ENCODE results near the gene CSTPP1. TPM values are rescaled to one million over a fixed set of nuclear protein-coding genes. Genes with fewer than 3 reads are reported as not detected.
A peak's percentile ranks its signal among the peaks of the same experiment; 100 is the strongest.

The CSTPP1 gene
- total RNA-seq, result 10 to 100 TPM; 13.3 to 16.9 (median 15.0) TPM
- 12.7 TPM for total RNA-seq (2013)
- 2.9 to 16.6 (median 10.2) reads per million in 29 experiments for total RNA-seq

- peak; percentile 82 to 96 (median 90) for DNase-seq
- Histone ChIP-seq H3K4me1 (ENCODE audit: control insufficient read depth in 1 of 2, extremely low read depth in 1 of 2, insufficient read depth in 2 of 2, low read length in 2 of 2) (peaks cover 8 to 16% of the 10 kb centered on the region in 2 experiments), H3K27me3 (replicated peaks in 1 of 2; ENCODE audit: control insufficient read depth in 2 of 2, extremely low read depth in 1 of 2, insufficient read depth in 2 of 2, low read length in 1 of 2) (peaks cover 0 to 10% of the 10 kb centered on the region in 2 experiments), H3K4me3 (ENCODE audit: control insufficient read depth in 1 of 2, extremely low read depth in 1 of 2, low read length in 1 of 2) (peak within 1 kb of the TSS; percentile 51 to 52), H3K27ac (ENCODE audit: low read length) (peak within 1 kb of the TSS; percentile 33), H3K36me3 (ENCODE audit: control insufficient read depth in 2 of 2, extremely low read depth in 1 of 2, insufficient read depth in 1 of 2, low read length in 1 of 2) (peaks cover 0 to 3% of the 10 kb centered on the region in 2 donors), H3K9me3 (no peaks in the 10 kb centered on the region)
- peaks cover 18 to 21% (median 18%) of the 10 kb centered on the region in 3 donors for H3K4me1 Mint-ChIP-seq
- H3K4me3 Mint-ChIP-seq, result peak within 1 kb of the TSS; percentile 82 to 94 (median 94)
- ChIA-PET POLR2A (interaction anchor here in 1 of 2 donors (0.6 kb wide), 1 partner anchor 147 kb away, joined by 8 read pairs; no protein-coding TSS in a partner anchor), CTCF (interaction anchor here (0.7 to 0.8 kb wide), 2 partner anchors 279 to 312 kb away, joined by 3 read pairs; partner anchors contain the start of genes ACP2 (in 1 of the 2) and DDB2 (in 1 of the 2))
- WGBS (ENCODE audit: insufficient coverage), result 28% methylated on average over 38 of the region's 41 CpGs
- H3K36me3 Mint-ChIP-seq, result peaks cover 6% of the 10 kb centered on the region
- peak; percentile 93 to 98 (median 96) for ATAC-seq (replicated peaks in 1 of 4)
- H3K9me3 Mint-ChIP-seq, result no peaks in the 10 kb centered on the region
- H3K27ac Mint-ChIP-seq, result peak within 1 kb of the TSS; percentile 91 to 92
- H3K27me3 Mint-ChIP-seq, result peaks cover 5 to 9% of the 10 kb centered on the region in 2 donors
Measured at GRCh38 chr11:46936138-46937110, at the start of gene CSTPP1. CSTPP1 (plus strand) TSS chr11:46936761; CDS start chr11:46936806, 45 bp downstream.

- POLR2A ChIA-PET, result interaction anchor here in 1 of 2 donors (0.7 kb wide), 1 partner anchor 272 kb away, joined by 4 read pairs; no protein-coding TSS in a partner anchor
- 92% methylated on average over 4 of the region's 5 CpGs for WGBS (ENCODE audit: insufficient coverage)
- Mint-ChIP-seq H3K36me3 (no peaks in the 10 kb centered on the region), H3K27me3 (peaks cover 8 to 12% of the 10 kb centered on the region in 2 donors), H3K4me1 (no peaks in the 10 kb centered on the region), H3K9me3 (no peaks in the 10 kb centered on the region), H3K27ac (no peak overlapping the region), H3K4me3 (no peak overlapping the region)
- H3K27me3 ChIP-seq (replicated peaks in 1 of 2; ENCODE audit: control insufficient read depth in 2 of 2, extremely low read depth in 1 of 2, insufficient read depth in 2 of 2, low read length in 1 of 2), result peaks cover 0 to 17% of the 10 kb centered on the region in 2 experiments
- DNase-seq, result no peak
- no peaks in the 10 kb centered on the region for H3K9me3 ChIP-seq
- no peak overlapping the region for H3K4me3 ChIP-seq (ENCODE audit: control insufficient read depth in 1 of 2, extremely low read depth in 1 of 2, low read length in 1 of 2)
- H3K4me1 ChIP-seq (ENCODE audit: control insufficient read depth in 1 of 2, extremely low read depth in 1 of 2, insufficient read depth in 2 of 2, low read length in 2 of 2), result peaks cover 0 to 3% of the 10 kb centered on the region in 2 experiments
- H3K36me3 ChIP-seq (ENCODE audit: control insufficient read depth in 2 of 2, extremely low read depth in 1 of 2, insufficient read depth in 1 of 2, low read length in 1 of 2), result no peaks in the 10 kb centered on the region
- ATAC-seq (replicated peaks in 1 of 4), result no peak
- no peak overlapping the region for H3K27ac ChIP-seq (ENCODE audit: low read length)
- CTCF ChIA-PET, result no interaction called here
Measured at GRCh38 chr11:46888636-46889035, 47.9 kb upstream of the CSTPP1 start.

GRCh38 chr11:46889251-46889650 lies 47.3 kb upstream of the CSTPP1 start:
- no peaks in the 10 kb centered on the region for H3K36me3 Mint-ChIP-seq
- ChIA-PET POLR2A (no interaction called here), CTCF (no interaction called here)
- no peak overlapping the region for H3K4me3 Mint-ChIP-seq
- no peaks in the 10 kb centered on the region for H3K9me3 ChIP-seq
- H3K4me1 ChIP-seq (ENCODE audit: control insufficient read depth in 1 of 2, extremely low read depth in 1 of 2, insufficient read depth in 2 of 2, low read length in 2 of 2), result peaks cover 0 to 3% of the 10 kb centered on the region in 2 experiments
- 85% methylated on average over 7 of the region's 7 CpGs for WGBS (ENCODE audit: insufficient coverage)
- peak in 1 of 4 experiments; percentile 17 for ATAC-seq (replicated peaks in 1 of 4)
- H3K36me3 ChIP-seq (ENCODE audit: control insufficient read depth in 2 of 2, extremely low read depth in 1 of 2, insufficient read depth in 1 of 2, low read length in 1 of 2), result no peaks in the 10 kb centered on the region
- peak in 1 of 35 experiments; percentile 8 for DNase-seq
- peaks cover 5 to 7% of the 10 kb centered on the region in 2 donors for H3K27me3 Mint-ChIP-seq
- no peak overlapping the region for H3K27ac Mint-ChIP-seq
- peaks cover 0 to 16% of the 10 kb centered on the region in 2 experiments for H3K27me3 ChIP-seq (replicated peaks in 1 of 2; ENCODE audit: control insufficient read depth in 2 of 2, extremely low read depth in 1 of 2, insufficient read depth in 2 of 2, low read length in 1 of 2)
- H3K9me3 Mint-ChIP-seq, result no peaks in the 10 kb centered on the region
- H3K27ac ChIP-seq (ENCODE audit: low read length), result no peak overlapping the region
- H3K4me3 ChIP-seq (ENCODE audit: control insufficient read depth in 1 of 2, extremely low read depth in 1 of 2, low read length in 1 of 2), result no peak overlapping the region
- H3K4me1 Mint-ChIP-seq, result no peaks in the 10 kb centered on the region

GRCh38 chr11:46889689-46890475 lies 46.7 kb upstream of the CSTPP1 start:
- Mint-ChIP-seq H3K36me3 (no peaks in the 10 kb centered on the region), H3K4me1 (no peaks in the 10 kb centered on the region), H3K4me3 (no peak overlapping the region), H3K27me3 (peaks cover 5 to 7% of the 10 kb centered on the region in 2 donors), H3K9me3 (no peaks in the 10 kb centered on the region), H3K27ac (no peak overlapping the region)
- Histone ChIP-seq H3K27ac (ENCODE audit: low read length) (no peak overlapping the region), H3K4me3 (ENCODE audit: control insufficient read depth in 1 of 2, extremely low read depth in 1 of 2, low read length in 1 of 2) (no peak overlapping the region), H3K4me1 (ENCODE audit: control insufficient read depth in 1 of 2, extremely low read depth in 1 of 2, insufficient read depth in 2 of 2, low read length in 2 of 2) (peaks cover 0 to 3% of the 10 kb centered on the region in 2 experiments), H3K9me3 (no peaks in the 10 kb centered on the region), H3K27me3 (replicated peaks in 1 of 2; ENCODE audit: control insufficient read depth in 2 of 2, extremely low read depth in 1 of 2, insufficient read depth in 2 of 2, low read length in 1 of 2) (peaks cover 0 to 16% of the 10 kb centered on the region in 2 experiments), H3K36me3 (ENCODE audit: control insufficient read depth in 2 of 2, extremely low read depth in 1 of 2, insufficient read depth in 1 of 2, low read length in 1 of 2) (no peaks in the 10 kb centered on the region)
- peak; percentile 33 to 87 (median 65) for DNase-seq
- POLR2A ChIA-PET, result no interaction called here
- ATAC-seq (replicated peaks in 1 of 4), result peak; percentile 81 to 86 (median 84)
- WGBS (ENCODE audit: insufficient coverage), result 68% methylated on average over 20 of the region's 23 CpGs
- CTCF ChIA-PET, result interaction anchor here (0.6 to 1.1 kb wide), 3 partner anchors 257 to 273 kb away, joined by 3 to 4 read pairs (median 3); no protein-coding TSS in a partner anchor

GRCh38 chr11:46890665-46891064 lies 45.9 kb upstream of the CSTPP1 start:
- no peak overlapping the region for H3K27ac ChIP-seq (ENCODE audit: low read length)
- ChIA-PET CTCF (interaction anchor here (0.6 to 1.1 kb wide), 4 partner anchors 256 to 273 kb away, joined by 3 to 4 read pairs (median 3); no protein-coding TSS in a partner anchor), POLR2A (no interaction called here)
- no peak for ATAC-seq (replicated peaks in 1 of 4)
- H3K36me3 Mint-ChIP-seq, result no peaks in the 10 kb centered on the region
- H3K4me3 Mint-ChIP-seq, result no peak overlapping the region
- H3K9me3 ChIP-seq, result no peaks in the 10 kb centered on the region
- H3K9me3 Mint-ChIP-seq, result no peaks in the 10 kb centered on the region
- peaks cover 5 to 7% of the 10 kb centered on the region in 2 donors for H3K27me3 Mint-ChIP-seq
- no peak overlapping the region for H3K27ac Mint-ChIP-seq
- no peaks in the 10 kb centered on the region for H3K4me1 Mint-ChIP-seq
- DNase-seq, result no peak
- WGBS (ENCODE audit: insufficient coverage), result no CpG with 5 or more reads among the region's 2 CpGs
- peaks cover 0 to 3% of the 10 kb centered on the region in 2 experiments for H3K4me1 ChIP-seq (ENCODE audit: control insufficient read depth in 1 of 2, extremely low read depth in 1 of 2, insufficient read depth in 2 of 2, low read length in 2 of 2)
- H3K4me3 ChIP-seq (ENCODE audit: control insufficient read depth in 1 of 2, extremely low read depth in 1 of 2, low read length in 1 of 2), result no peak overlapping the region
- peaks cover 0 to 19% of the 10 kb centered on the region in 2 experiments for H3K27me3 ChIP-seq (replicated peaks in 1 of 2; ENCODE audit: control insufficient read depth in 2 of 2, extremely low read depth in 1 of 2, insufficient read depth in 2 of 2, low read length in 1 of 2)
- no peaks in the 10 kb centered on the region for H3K36me3 ChIP-seq (ENCODE audit: control insufficient read depth in 2 of 2, extremely low read depth in 1 of 2, insufficient read depth in 1 of 2, low read length in 1 of 2)

All from T-cell (primary cell).